ENCODE data around the gene SUN2. TPM values are rescaled to one million over a fixed set of nuclear protein-coding genes. Genes with fewer than 3 reads are reported as not detected.

Gene SUN2
- total and polyA plus RNA-seq, 2 of the 13 experiments (the other 11 are each of a cell fraction or from before 2014, with no cell fraction given): 45.6 to 56.6 TPM

- TF ChIP-seq EP300 (IDR thresholded peaks at IDR 0.05; ENCODE audit: low read depth in 2 of 2, low read length in 2 of 2): peak in 1 of 2 experiments; percentile 30; a peak in 1 of 4 replicates
- TF ChIP-seq EP300 (CRISPR knock-in tag; IDR thresholded peaks at IDR 0.05; ENCODE audit: borderline replicate concordance): no peak
- peak; percentile 31; the same call in 1 of the 2 replicates for TF ChIP-seq ZSCAN31 (CRISPR knock-in tag; IDR thresholded peaks at IDR 0.05; ENCODE audit: low read depth)
- peak; percentile 51 for TF ChIP-seq ZFX (CRISPR knock-in tag; IDR thresholded peaks at IDR 0.05; ENCODE audit: low read depth)
- 0 out of 2 replicates have a peak, but pooled peaks have one; percentile 50 for TF ChIP-seq DMAP1 (CRISPR knock-in tag; IDR thresholded peaks at IDR 0.05)
- TF ChIP-seq FOXP4 (CRISPR knock-in tag; IDR thresholded peaks at IDR 0.05): 0 out of 2 replicates have a peak, but pooled peaks have one; percentile 15
- TF ChIP-seq ZNF564 (CRISPR knock-in tag; IDR thresholded peaks at IDR 0.05): no peak
- TF ChIP-seq THAP11 (CRISPR knock-in tag; IDR thresholded peaks at IDR 0.05): 0 out of 2 replicates have a peak, but pooled peaks have one; percentile 14
- TF ChIP-seq TOE1 (CRISPR knock-in tag; IDR thresholded peaks at IDR 0.05): 0 out of 2 replicates have a peak, but pooled peaks have one; percentile 48
- TF ChIP-seq ZFP1 (CRISPR knock-in tag; IDR thresholded peaks at IDR 0.05): 0 out of 2 replicates have a peak, but pooled peaks have one; percentile 35
- TF ChIP-seq PAXIP1 (CRISPR knock-in tag; conservative IDR thresholded peaks at IDR 0.05): 0 out of 2 replicates have a peak, but pooled peaks have one; percentile 38
- TF ChIP-seq HIC2 (CRISPR knock-in tag; IDR thresholded peaks at IDR 0.05; ENCODE audit: low read depth): no peak
- TF ChIP-seq ARID5B (CRISPR knock-in tag; IDR thresholded peaks at IDR 0.05): no peak
- TF ChIP-seq SMAD3 (CRISPR knock-in tag; IDR thresholded peaks at IDR 0.05): 0 out of 2 replicates have a peak, but pooled peaks have one; percentile 59
- no peak for TF ChIP-seq SOX6 (IDR thresholded peaks at IDR 0.05)
- peak; percentile 39 for TF ChIP-seq SOX6 (CRISPR knock-in tag; IDR thresholded peaks at IDR 0.05)
- TF ChIP-seq ATF4 (CRISPR knock-in tag; IDR thresholded peaks at IDR 0.05): 0 out of 4 replicates have a peak, but pooled peaks of 1 of the 2 experiments have one; percentile 39
Observed at GRCh38 chr22:38704654-38705234, 51.1 kb downstream of the SUN2 start (continued).

Measured in HepG2 (cell line).